Neural cell (in vitro differentiated cells): ENCODE measurements around the gene SIPA1. TPM values are rescaled to one million over a fixed set of nuclear protein-coding genes. Genes with fewer than 3 reads are reported as not detected.
A peak's percentile ranks its signal among the peaks of the same experiment; 100 is the strongest.

ENCODE experiments used
- H2AFZ ChIP-seq: fragments of 200-600, 300-800 bp; sonication (generic), shearing (Covaris generic); 2 replicates; pipeline ENCODE4 v1.6.0; 2014; ENCODE audit warnings: low read depth, mild to moderate bottlenecking, antibody characterized with exemption, low read length, moderate library complexity
- H3F3A ChIP-seq: fragments of 200-600 bp; shearing (Covaris generic); 2 replicates; pipeline ENCODE4 v1.6.1; 2016; ENCODE audit warnings: mild to moderate bottlenecking, moderate library complexity, mixed read lengths, antibody characterized with exemption, low read length; ENCODE audit not compliant: insufficient read depth, poor library complexity, severe bottlenecking
- H3K27ac ChIP-seq: fragments of 200-600, 300-800 bp; sonication (generic), shearing (Covaris generic); 2 replicates; pipeline ENCODE4 v1.5.1; 2014; ENCODE audit warnings: mild to moderate bottlenecking, low read length, moderate library complexity
- H3K27me3 ChIP-seq: fragments of 300-800, 200-600 bp; sonication (generic), shearing (Covaris generic); 2 replicates; pipeline ENCODE4 v1.6.0; 2014; ENCODE audit warnings: mild to moderate bottlenecking, low read depth, low read length, moderate library complexity; ENCODE audit not compliant: insufficient read depth
- H3K36me3 ChIP-seq: fragments of 300-800, 200-600 bp; sonication (generic), shearing (Covaris generic); 2 replicates; pipeline ENCODE4 v1.5.1; 2014; ENCODE audit warnings: mild to moderate bottlenecking, antibody characterized with exemption, low read length, moderate library complexity; ENCODE audit not compliant: insufficient read depth
- H3K4me2 ChIP-seq: fragments of 300-800, 200-600 bp; sonication (generic), shearing (Covaris generic); 2 replicates; pipeline ENCODE4 v1.6.0; 2014; ENCODE audit warnings: mild to moderate bottlenecking, low read length
- H3K4me3 ChIP-seq: fragments of 300-800, 200-600 bp; sonication (generic), shearing (Covaris generic); 2 replicates; pipeline ENCODE4 v1.5.1; 2014; ENCODE audit warnings: mild to moderate bottlenecking, low read length, moderate library complexity
- H3K79me2 ChIP-seq: fragments of 200-600 bp; shearing (Covaris generic); replicated peaks from 2 replicates; pipeline ENCODE4 v1.6.0; 2014; ENCODE audit warnings: mild to moderate bottlenecking, low read length, moderate library complexity; ENCODE audit not compliant: insufficient read depth
- H3K9ac ChIP-seq: fragments of 300-800, 200-600 bp; sonication (generic), shearing (Covaris generic); 2 replicates; pipeline ENCODE4 v1.6.1; 2016; ENCODE audit warnings: mild to moderate bottlenecking, low read length, mixed read lengths
- H3K9me2 ChIP-seq: fragments of 200-600 bp; shearing (Covaris generic); 2 replicates; pipeline ENCODE4 v1.6.1; 2016; ENCODE audit warnings: mild to moderate bottlenecking, low read length, mixed read lengths; ENCODE audit not compliant: insufficient read depth
- H3K9me3 ChIP-seq: fragments of 200-600, 300-800 bp; sonication (generic), shearing (Covaris generic); 2 replicates; pipeline ENCODE4 v1.6.1; 2016; ENCODE audit warnings: mild to moderate bottlenecking, mixed run types, low read length, moderate library complexity, mixed read lengths
- H4K20me1 ChIP-seq: fragments of 200-600 bp; shearing (Covaris generic); 2 replicates; pipeline ENCODE4 v1.6.1; 2016; ENCODE audit warnings: mild to moderate bottlenecking, mixed run types; ENCODE audit not compliant: insufficient read depth
- EP300 ChIP-seq: fragments of 450-650 bp; conservative IDR thresholded peaks from 2 replicates; pipeline ENCODE4 v1.6.1; 2014; ENCODE audit warnings: antibody characterized with exemption, mild to moderate bottlenecking, moderate library complexity; ENCODE audit not compliant: poor library complexity, severe bottlenecking
- EZH2 ChIP-seq: fragments of 200-600, 300-800 bp; shearing (Covaris generic), sonication (generic); IDR thresholded peaks from 2 replicates; pipeline ENCODE4 v1.6.1; 2014; ENCODE audit warnings: antibody characterized with exemption, low read length, borderline replicate concordance, mild to moderate bottlenecking; ENCODE audit not compliant: insufficient read depth, poor library complexity, severe bottlenecking
- MXI1 ChIP-seq: fragments of 450-650 bp; conservative IDR thresholded peaks from 2 replicates; pipeline ENCODE4 v1.6.1; 2014; ENCODE audit warnings: antibody characterized with exemption, mild to moderate bottlenecking; ENCODE audit not compliant: poor library complexity, severe bottlenecking
- POLR2AphosphoS5 ChIP-seq: IDR thresholded peaks from 2 replicates; pipeline ENCODE4 v1.6.1; 2012
- RAD21 ChIP-seq: fragments of 450-650 bp; conservative IDR thresholded peaks from 2 replicates; pipeline ENCODE4 v1.6.1; 2014; ENCODE audit warnings: antibody characterized with exemption, mild to moderate bottlenecking, moderate library complexity
- SMC3 ChIP-seq: fragments of 450-650 bp; conservative IDR thresholded peaks from 2 replicates; pipeline ENCODE4 v1.6.1; 2014; ENCODE audit warnings: antibody characterized with exemption, mild to moderate bottlenecking, moderate library complexity; ENCODE audit not compliant: poor library complexity
- TAF1 ChIP-seq: IDR thresholded peaks from 2 replicates; pipeline ENCODE4 v1.6.1; 2012; ENCODE audit warnings: low read depth
- polyA plus RNA-seq: library from polyadenylated mRNA; depleted of rRNA; stranded (reverse); fragments of >200 nt; gene quantifications from 2 replicates; pipeline ENCODE4 v1.2.3, GENCODE V29; 2014
- TF ChIP-seq, protein P1 (sequence below): fragments of 450-650 bp; IDR thresholded peaks from 2 replicates; pipeline ENCODE4 v1.5.1; 2014; ENCODE audit warnings: antibody characterized with exemption, mild to moderate bottlenecking, moderate library complexity; ENCODE audit not compliant: poor library complexity, severe bottlenecking
- TF ChIP-seq, protein P2 (sequence below): IDR thresholded peaks from 2 replicates; pipeline ENCODE4 v1.6.1; 2012; ENCODE audit warnings: borderline replicate concordance

The SIPA1 gene
- polyA plus RNA-seq, 1 donor from 2014 or later, result 6.5 TPM

DNA sequence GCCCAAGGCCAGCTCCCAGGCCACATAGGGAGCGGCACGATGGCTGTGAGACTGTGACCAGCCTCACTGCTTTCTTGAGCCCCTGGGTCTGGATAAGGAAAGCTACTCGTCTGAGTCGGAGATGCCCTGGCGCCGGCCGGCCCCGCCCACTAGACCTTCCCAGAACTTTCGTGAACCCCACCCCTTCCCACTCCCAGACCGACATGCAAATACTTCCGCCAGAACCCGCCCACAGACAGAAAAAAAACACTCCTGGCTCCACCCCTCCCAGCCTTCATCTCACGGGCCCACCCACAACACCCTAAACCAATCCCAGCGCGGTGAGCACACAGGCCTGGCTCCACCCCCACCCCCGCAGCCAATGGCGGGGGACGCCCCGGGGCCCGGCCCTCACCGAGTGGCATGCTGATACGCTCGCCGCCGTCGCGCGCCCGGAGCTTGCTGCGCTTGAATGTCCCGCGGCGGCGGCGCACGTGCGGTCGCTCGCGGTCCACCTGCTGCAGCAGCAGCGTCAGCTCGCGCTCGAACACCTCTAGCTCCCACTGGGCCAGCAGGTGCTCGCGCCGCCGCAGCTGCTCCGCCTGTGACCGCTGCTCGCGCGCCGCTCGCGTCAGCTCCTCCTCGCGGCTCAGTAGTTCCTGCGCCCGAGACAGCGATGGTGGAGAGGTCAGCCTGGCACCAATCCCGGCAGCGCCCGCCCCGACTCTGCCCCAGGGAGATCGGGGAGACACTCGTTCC, 30.9 kb upstream of the SIPA1 start:
- TF ChIP-seq POLR2AphosphoS5 (no peak), EP300 (peak; percentile 53), EZH2 (no peak), TAF1 (no peak), SMC3 (peak; percentile 57), MXI1 (peak; percentile 100), RAD21 (no peak)
- TF ChIP-seq, protein P1, sequence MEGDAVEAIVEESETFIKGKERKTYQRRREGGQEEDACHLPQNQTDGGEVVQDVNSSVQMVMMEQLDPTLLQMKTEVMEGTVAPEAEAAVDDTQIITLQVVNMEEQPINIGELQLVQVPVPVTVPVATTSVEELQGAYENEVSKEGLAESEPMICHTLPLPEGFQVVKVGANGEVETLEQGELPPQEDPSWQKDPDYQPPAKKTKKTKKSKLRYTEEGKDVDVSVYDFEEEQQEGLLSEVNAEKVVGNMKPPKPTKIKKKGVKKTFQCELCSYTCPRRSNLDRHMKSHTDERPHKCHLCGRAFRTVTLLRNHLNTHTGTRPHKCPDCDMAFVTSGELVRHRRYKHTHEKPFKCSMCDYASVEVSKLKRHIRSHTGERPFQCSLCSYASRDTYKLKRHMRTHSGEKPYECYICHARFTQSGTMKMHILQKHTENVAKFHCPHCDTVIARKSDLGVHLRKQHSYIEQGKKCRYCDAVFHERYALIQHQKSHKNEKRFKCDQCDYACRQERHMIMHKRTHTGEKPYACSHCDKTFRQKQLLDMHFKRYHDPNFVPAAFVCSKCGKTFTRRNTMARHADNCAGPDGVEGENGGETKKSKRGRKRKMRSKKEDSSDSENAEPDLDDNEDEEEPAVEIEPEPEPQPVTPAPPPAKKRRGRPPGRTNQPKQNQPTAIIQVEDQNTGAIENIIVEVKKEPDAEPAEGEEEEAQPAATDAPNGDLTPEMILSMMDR, result peak; percentile 32
- TF ChIP-seq, protein P2, sequence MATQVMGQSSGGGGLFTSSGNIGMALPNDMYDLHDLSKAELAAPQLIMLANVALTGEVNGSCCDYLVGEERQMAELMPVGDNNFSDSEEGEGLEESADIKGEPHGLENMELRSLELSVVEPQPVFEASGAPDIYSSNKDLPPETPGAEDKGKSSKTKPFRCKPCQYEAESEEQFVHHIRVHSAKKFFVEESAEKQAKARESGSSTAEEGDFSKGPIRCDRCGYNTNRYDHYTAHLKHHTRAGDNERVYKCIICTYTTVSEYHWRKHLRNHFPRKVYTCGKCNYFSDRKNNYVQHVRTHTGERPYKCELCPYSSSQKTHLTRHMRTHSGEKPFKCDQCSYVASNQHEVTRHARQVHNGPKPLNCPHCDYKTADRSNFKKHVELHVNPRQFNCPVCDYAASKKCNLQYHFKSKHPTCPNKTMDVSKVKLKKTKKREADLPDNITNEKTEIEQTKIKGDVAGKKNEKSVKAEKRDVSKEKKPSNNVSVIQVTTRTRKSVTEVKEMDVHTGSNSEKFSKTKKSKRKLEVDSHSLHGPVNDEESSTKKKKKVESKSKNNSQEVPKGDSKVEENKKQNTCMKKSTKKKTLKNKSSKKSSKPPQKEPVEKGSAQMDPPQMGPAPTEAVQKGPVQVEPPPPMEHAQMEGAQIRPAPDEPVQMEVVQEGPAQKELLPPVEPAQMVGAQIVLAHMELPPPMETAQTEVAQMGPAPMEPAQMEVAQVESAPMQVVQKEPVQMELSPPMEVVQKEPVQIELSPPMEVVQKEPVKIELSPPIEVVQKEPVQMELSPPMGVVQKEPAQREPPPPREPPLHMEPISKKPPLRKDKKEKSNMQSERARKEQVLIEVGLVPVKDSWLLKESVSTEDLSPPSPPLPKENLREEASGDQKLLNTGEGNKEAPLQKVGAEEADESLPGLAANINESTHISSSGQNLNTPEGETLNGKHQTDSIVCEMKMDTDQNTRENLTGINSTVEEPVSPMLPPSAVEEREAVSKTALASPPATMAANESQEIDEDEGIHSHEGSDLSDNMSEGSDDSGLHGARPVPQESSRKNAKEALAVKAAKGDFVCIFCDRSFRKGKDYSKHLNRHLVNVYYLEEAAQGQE, result no peak
- Histone ChIP-seq H3K36me3 (no peaks in the 10 kb centered on the region), H2AFZ (no peak overlapping the region), H4K20me1 (no peaks in the 10 kb centered on the region), H3K9me2 (no peaks in the 10 kb centered on the region), H3K79me2 (no peaks in the 10 kb centered on the region), H3K27me3 (no peaks in the 10 kb centered on the region), H3F3A (no peaks in the 10 kb centered on the region), H3K4me3 (peak overlapping the region; percentile 71), H3K4me2 (no peak overlapping the region), H3K9ac (peak overlapping the region; percentile 23), H3K27ac (no peak overlapping the region), H3K9me3 (no peaks in the 10 kb centered on the region)

DNA sequence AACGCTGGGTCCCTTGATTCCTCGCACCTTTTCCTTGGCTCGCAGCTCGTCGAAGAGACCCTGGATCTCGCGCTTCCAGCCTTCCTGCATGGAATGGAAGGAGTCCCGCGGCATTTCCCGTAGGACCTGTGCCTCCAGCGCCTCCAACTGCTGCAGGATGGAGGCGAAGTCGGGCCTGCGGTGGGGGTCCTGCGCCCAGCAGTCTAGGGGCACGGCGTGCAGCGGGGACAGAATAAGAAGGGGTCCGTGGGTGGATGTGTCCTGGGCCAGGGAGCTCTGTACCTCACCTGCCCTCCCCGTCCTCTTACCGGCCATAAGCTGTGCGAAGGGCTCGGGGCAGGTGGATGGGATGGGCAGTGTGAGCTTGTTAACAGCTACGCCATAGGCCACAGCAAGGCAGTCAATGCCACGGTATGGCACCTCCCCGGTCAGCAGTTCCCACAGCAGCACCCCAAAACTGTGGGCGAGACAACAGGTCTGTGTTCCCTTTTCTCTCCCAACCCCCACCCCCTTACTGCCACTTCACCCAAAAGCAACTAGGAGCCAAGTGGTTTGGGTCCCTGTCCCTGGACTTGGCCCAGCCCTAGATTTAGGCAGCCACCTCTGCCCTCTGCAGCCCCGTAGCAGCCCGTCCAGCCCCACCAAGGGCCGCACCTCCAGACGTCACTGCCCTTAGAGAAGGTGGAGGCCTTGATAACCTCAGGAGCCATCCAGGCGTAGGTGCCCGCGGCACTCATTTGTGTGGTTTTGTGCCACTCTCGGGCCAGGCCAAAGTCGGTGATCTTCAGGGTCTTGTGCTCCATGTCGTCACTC, 30.1 kb upstream of the SIPA1 start:
- TF ChIP-seq SMC3, result no peak
- TF ChIP-seq EP300, result no peak
- TF ChIP-seq, protein P2, result no peak
- TF ChIP-seq POLR2AphosphoS5, result no peak
- TF ChIP-seq, protein P1, result no peak
- TF ChIP-seq RAD21, result no peak
- no peaks in the 10 kb centered on the region for H3K9me2 ChIP-seq
- peak overlapping the region; percentile 23 for H3K9ac ChIP-seq
- no peak overlapping the region for H3K27ac ChIP-seq
- H3K79me2 ChIP-seq, result no peaks in the 10 kb centered on the region
- H3K4me3 ChIP-seq, result peak overlapping the region; percentile 71
- H3K9me3 ChIP-seq, result no peaks in the 10 kb centered on the region
- H3F3A ChIP-seq, result no peaks in the 10 kb centered on the region
- H3K27me3 ChIP-seq, result no peaks in the 10 kb centered on the region
- H4K20me1 ChIP-seq, result no peaks in the 10 kb centered on the region
- no peak overlapping the region for H2AFZ ChIP-seq
- H3K36me3 ChIP-seq, result no peaks in the 10 kb centered on the region
- no peak overlapping the region for H3K4me2 ChIP-seq
